IPS-11a (cell line): ENCODE results near the gene TTC33.
A peak's percentile ranks its signal among the peaks of the same experiment; 100 is the strongest.

ENCODE experiments used
- H3K4me3 ChIP-seq: one replicate; pipeline ENCODE4 v1.5.1; 2013; ENCODE audit warnings: low read depth, low read length, control low read depth

TTC33 gene

GRCh38 chr5:40681363-40682153, 74.2 kb downstream of the TTC33 start:
- peak overlapping the region; percentile 34 for H3K4me3 ChIP-seq

GRCh38 chr5:40680741-40681362, 74.9 kb downstream of the TTC33 start:
- H3K4me3 ChIP-seq = peak overlapping the region; percentile 54

- H3K4me3 ChIP-seq = peak within 1 kb of the TSS; percentile 67
These were observed 75.7 kb downstream of the TTC33 start, which contains the start of gene PTGER4 for GRCh38 chr5:40679913-40680681. TSS of gene PTGER4 (plus strand) at chr5:40679915. CDS start at chr5:40680994, 1,079 bp downstream.

- H3K4me3 ChIP-seq = peak overlapping the region; percentile 67
These were observed 76.4 kb downstream of the TTC33 start for GRCh38 chr5:40679148-40679912.

GRCh38 chr5:40678460-40679147, 77.2 kb downstream of the TTC33 start:
- H3K4me3 ChIP-seq = peak overlapping the region; percentile 43

GRCh38 chr5:40678026-40678425, 77.7 kb downstream of the TTC33 start:
- H3K4me3 ChIP-seq = no peak overlapping the region

GRCh38 chr5:40677456-40677855, 78.3 kb downstream of the TTC33 start:
- no peak overlapping the region for H3K4me3 ChIP-seq

GRCh38 chr5:40676613-40677343, 79.0 kb downstream of the TTC33 start:
- no peak overlapping the region for H3K4me3 ChIP-seq

- no peak overlapping the region for H3K4me3 ChIP-seq
These were observed 80.2 kb downstream of the TTC33 start for GRCh38 chr5:40675396-40676133.

GRCh38 chr5:40674661-40675235, 81.0 kb downstream of the TTC33 start:
- no peak overlapping the region for H3K4me3 ChIP-seq

- H3K4me3 ChIP-seq = no peak overlapping the region
These were observed 83.3 kb downstream of the TTC33 start for GRCh38 chr5:40672425-40672824.

- no peak overlapping the region for H3K4me3 ChIP-seq
These were observed 86.0 kb downstream of the TTC33 start for GRCh38 chr5:40669606-40670390.

- no peak overlapping the region for H3K4me3 ChIP-seq
These were observed 88.5 kb downstream of the TTC33 start for GRCh38 chr5:40667161-40667663.

- H3K4me3 ChIP-seq = no peak overlapping the region
These were observed 89.1 kb downstream of the TTC33 start for GRCh38 chr5:40666657-40667056.

GRCh38 chr5:40665635-40666298, 90.0 kb downstream of the TTC33 start:
- no peak overlapping the region for H3K4me3 ChIP-seq

GRCh38 chr5:40660751-40661150, 95.0 kb downstream of the TTC33 start:
- no peak overlapping the region for H3K4me3 ChIP-seq

GRCh38 chr5:40656766-40657165, 99.0 kb downstream of the TTC33 start:
- H3K4me3 ChIP-seq = no peak overlapping the region
